ENCODE measurements around the gene CCDC39. TPM values are rescaled to one million over a fixed set of nuclear protein-coding genes. Genes with fewer than 3 reads are reported as not detected.

CCDC39 gene
- total RNA-seq: 3.9 TPM

GRCh38 chr3:180679178-180680096 is at the start of gene CCDC39:
Gene CCDC39 (minus strand): TSS chr3:180679489. CDS start chr3:180679380, 109 bp downstream.

GRCh38 chr3:180601688-180602666 is 77.3 kb downstream of the CCDC39 start, which contains the start of gene TTC14:
Gene TTC14 (plus strand): TSS chr3:180602163. CDS start chr3:180602262, 99 bp downstream.

Small RNAs within 50 kb of the gene (small RNA-seq; reads per million reads assigned to genes)
- not detected for gene AC068298.1
- gene RNU6-486P: not detected

Other genes starting within 250 kb of the CCDC39 start
- 46.1 TPM for gene TTC14, start 77.3 kb downstream of the CCDC39 start, total RNA-seq
- gene FXR1, start 233.2 kb upstream of the CCDC39 start, total RNA-seq: 172 TPM

Measured in diencephalon (tissue), 1 donor.